ENCODE results near the gene MOB1B.

GRCh38 chr4:70930530-70931256 lies 28.5 kb downstream of the MOB1B start:
- TF ChIP-seq CREB1 (IDR thresholded peaks at IDR 0.05; ENCODE audit: low read depth) (no peak), YY1 (IDR thresholded peaks at IDR 0.05; ENCODE audit: low read depth) (no peak), TCF12 (IDR thresholded peaks at IDR 0.05; ENCODE audit: low read depth) (no peak), EP300 (IDR thresholded peaks at IDR 0.05; ENCODE audit: borderline replicate concordance) (no peak), CEBPB (IDR thresholded peaks at IDR 0.05) (no peak), FOXM1 (IDR thresholded peaks at IDR 0.05; ENCODE audit: borderline replicate concordance, low read depth) (no peak), TEAD4 (IDR thresholded peaks at IDR 0.05) (no peak), MAX (IDR thresholded peaks at IDR 0.05) (no peak), EGR1 (IDR thresholded peaks at IDR 0.05) (no peak)
